PC-9 (cell line): ENCODE measurements around the gene LIAS. TPM values are rescaled to one million over a fixed set of nuclear protein-coding genes. Genes with fewer than 3 reads are reported as not detected.
"Not testable (repeated sequence)": the region's sequence is repeated elsewhere in the genome, so short reads cannot be mapped to it uniquely, and the experiment has no call there.

Experiments used
- BruUV-seq: library from RNA; stranded (reverse); fragments of 400-500 nt; replicated peaks from 2 replicates; lab custom pipeline; 2021; lab: Mats Ljungman, UMichigan
- CTCF ChIA-PET: fragments of 300-600 bp; sonication (Branson Sonifier 250); formaldehyde crosslinking; loops from one replicate; lab custom pipeline; 2022; ENCODE audit warnings: antibody characterized with exemption; lab: Charles Lee
- POLR2A ChIA-PET: fragments of 300-600 bp; sonication (Branson Sonifier 250); formaldehyde crosslinking; loops from one replicate; lab custom pipeline; 2022; ENCODE audit warnings: antibody characterized with exemption; ENCODE audit not compliant: unreplicated experiment; lab: Charles Lee
- DNase-seq, 2 experiments: peaks; one replicate each; pipeline versions ENCODE4 v3.0.0 to v3.0.0-alpha.2; 2015 to 2022; ENCODE audit warnings: mixed read lengths in 1 of 2
- H2AFZ ChIP-seq: fragments of 200-600 bp; sonication (generic); 2 replicates; pipeline ENCODE4 v1.8.1; 2017; ENCODE audit warnings: antibody characterized with exemption
- H3F3A ChIP-seq: fragments of 200-600 bp; sonication (generic); 2 replicates; pipeline ENCODE4 v1.8.1; 2017; ENCODE audit warnings: antibody characterized with exemption, mild to moderate bottlenecking, low read depth; ENCODE audit not compliant: insufficient read depth
- H3K27ac ChIP-seq: fragments of 200-600 bp; sonication (generic); 2 replicates; pipeline ENCODE4 v1.6.1; 2016; ENCODE audit warnings: mixed run types
- H3K27me3 ChIP-seq: fragments of 200-600 bp; sonication (generic); 2 replicates; pipeline ENCODE4 v1.6.1; 2016; ENCODE audit warnings: low read depth, mixed run types; ENCODE audit not compliant: insufficient read depth
- H3K36me3 ChIP-seq: fragments of 200-600 bp; sonication (generic); 2 replicates; pipeline ENCODE4 v1.6.1; 2016; ENCODE audit warnings: low read depth, mixed run types
- H3K4me1 ChIP-seq: fragments of 200-600 bp; sonication (generic); replicated peaks from 2 replicates; pipeline ENCODE4 v1.6.1; 2016; ENCODE audit warnings: mixed run types; ENCODE audit not compliant: insufficient read depth
- H3K4me2 ChIP-seq: fragments of 200-600 bp; sonication (generic); 2 replicates; pipeline ENCODE4 v1.6.1; 2017; ENCODE audit warnings: mixed run types
- H3K4me3 ChIP-seq: fragments of 200-600 bp; sonication (generic); 2 replicates; pipeline ENCODE4 v1.6.1; 2016; ENCODE audit warnings: mixed run types
- H3K79me2 ChIP-seq: fragments of 200-600 bp; sonication (generic); 2 replicates; pipeline ENCODE4 v1.6.1; 2017; ENCODE audit warnings: low read depth, mixed run types
- H3K9me2 ChIP-seq: fragments of 200-600 bp; sonication (generic); 2 replicates; pipeline ENCODE4 v1.8.1; 2017; ENCODE audit warnings: mild to moderate bottlenecking; ENCODE audit not compliant: insufficient read depth
- H3K9me3 ChIP-seq: fragments of 200-600 bp; sonication (generic); 2 replicates; pipeline ENCODE4 v1.8.1; 2016; ENCODE audit warnings: low read depth; ENCODE audit not compliant: insufficient read depth
- H4K20me1 ChIP-seq: fragments of 200-600 bp; sonication (generic); 2 replicates; pipeline ENCODE4 v1.8.1; 2017; ENCODE audit not compliant: insufficient read depth
- EZH2 ChIP-seq: fragments of 200-600 bp; sonication (generic); IDR thresholded peaks from 2 replicates; pipeline ENCODE4 v1.8.0; 2017; ENCODE audit warnings: antibody characterized with exemption, low read depth
- intact Hi-C: fragments of 100-400 bp; cut with micrococcal nuclease; formaldehyde crosslinking; loops from one replicate; pipeline ENCODE4 v1.10.0; 2022; ENCODE audit not compliant: unreplicated experiment
- total RNA-seq: library from RNA; stranded (reverse); gene quantifications from 2 replicates; pipeline ENCODE4 v1.2.3, GENCODE V29; 2021
- TF ChIP-seq, protein P1 (sequence below): fragments of 200-600 bp; sonication (generic); conservative IDR thresholded peaks from 2 replicates; pipeline ENCODE4 v1.6.1; 2017; ENCODE audit warnings: mixed run types, antibody characterized with exemption, mild to moderate bottlenecking, moderate library complexity

Gene LIAS
- total RNA-seq, 1 experiment from 2014 or later: 16.4 TPM

DNA sequence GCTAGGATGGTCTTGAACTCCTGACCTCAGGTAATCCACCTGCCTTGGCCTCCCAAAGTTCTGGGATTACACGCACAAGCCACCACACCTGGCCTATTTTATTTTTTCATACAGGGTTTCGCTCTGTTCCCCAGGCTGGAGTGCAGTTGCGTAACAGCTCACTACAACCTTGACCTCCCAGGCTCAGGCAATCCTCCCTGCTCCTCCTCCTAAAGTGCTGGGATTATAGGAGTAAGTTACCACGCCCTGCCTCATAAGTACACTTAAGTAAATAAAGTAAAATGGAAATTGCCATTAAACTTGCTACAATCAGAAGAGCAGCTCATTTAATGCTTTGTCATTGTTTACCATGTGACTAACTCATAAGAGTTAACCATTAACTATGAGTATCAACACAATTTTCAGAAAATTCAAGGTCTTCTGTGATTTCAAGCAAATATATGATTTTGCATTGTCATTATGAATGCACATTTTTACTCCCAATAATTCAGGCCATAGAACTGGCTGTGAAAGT, 56.1 kb downstream of the LIAS start:
- peak; percentile 61 to 97 for DNase-seq
- Histone ChIP-seq H2AFZ (no peak overlapping the region), H3K36me3 (peaks cover 64% of the 10 kb centered on the region), H3K79me2 (peaks cover 71% of the 10 kb centered on the region), H3K4me3 (no peak overlapping the region), H4K20me1 (no peaks in the 10 kb centered on the region), H3K9me3 (no peaks in the 10 kb centered on the region), H3K4me1 (peaks cover 36% of the 10 kb centered on the region), H3K27me3 (no peaks in the 10 kb centered on the region), H3K27ac (peak overlapping the region; percentile 100), H3K4me2 (peak overlapping the region; percentile 57), H3F3A (peaks cover 87% of the 10 kb centered on the region), H3K9me2 (no peaks in the 10 kb centered on the region)
- TF ChIP-seq, protein P1, sequence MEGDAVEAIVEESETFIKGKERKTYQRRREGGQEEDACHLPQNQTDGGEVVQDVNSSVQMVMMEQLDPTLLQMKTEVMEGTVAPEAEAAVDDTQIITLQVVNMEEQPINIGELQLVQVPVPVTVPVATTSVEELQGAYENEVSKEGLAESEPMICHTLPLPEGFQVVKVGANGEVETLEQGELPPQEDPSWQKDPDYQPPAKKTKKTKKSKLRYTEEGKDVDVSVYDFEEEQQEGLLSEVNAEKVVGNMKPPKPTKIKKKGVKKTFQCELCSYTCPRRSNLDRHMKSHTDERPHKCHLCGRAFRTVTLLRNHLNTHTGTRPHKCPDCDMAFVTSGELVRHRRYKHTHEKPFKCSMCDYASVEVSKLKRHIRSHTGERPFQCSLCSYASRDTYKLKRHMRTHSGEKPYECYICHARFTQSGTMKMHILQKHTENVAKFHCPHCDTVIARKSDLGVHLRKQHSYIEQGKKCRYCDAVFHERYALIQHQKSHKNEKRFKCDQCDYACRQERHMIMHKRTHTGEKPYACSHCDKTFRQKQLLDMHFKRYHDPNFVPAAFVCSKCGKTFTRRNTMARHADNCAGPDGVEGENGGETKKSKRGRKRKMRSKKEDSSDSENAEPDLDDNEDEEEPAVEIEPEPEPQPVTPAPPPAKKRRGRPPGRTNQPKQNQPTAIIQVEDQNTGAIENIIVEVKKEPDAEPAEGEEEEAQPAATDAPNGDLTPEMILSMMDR: no peak
- TF ChIP-seq EZH2: no peak
- intact Hi-C loops: no loop called here
- BruUV-seq: no TSS peak
- ChIA-PET POLR2A (interaction anchor here (0.5 to 0.6 kb wide), 3 partner anchors 9 to 124 kb away, joined by 3 to 5 read pairs (median 3); partner anchors contain the start of gene SMIM14), CTCF (no interaction called here)

DNA sequence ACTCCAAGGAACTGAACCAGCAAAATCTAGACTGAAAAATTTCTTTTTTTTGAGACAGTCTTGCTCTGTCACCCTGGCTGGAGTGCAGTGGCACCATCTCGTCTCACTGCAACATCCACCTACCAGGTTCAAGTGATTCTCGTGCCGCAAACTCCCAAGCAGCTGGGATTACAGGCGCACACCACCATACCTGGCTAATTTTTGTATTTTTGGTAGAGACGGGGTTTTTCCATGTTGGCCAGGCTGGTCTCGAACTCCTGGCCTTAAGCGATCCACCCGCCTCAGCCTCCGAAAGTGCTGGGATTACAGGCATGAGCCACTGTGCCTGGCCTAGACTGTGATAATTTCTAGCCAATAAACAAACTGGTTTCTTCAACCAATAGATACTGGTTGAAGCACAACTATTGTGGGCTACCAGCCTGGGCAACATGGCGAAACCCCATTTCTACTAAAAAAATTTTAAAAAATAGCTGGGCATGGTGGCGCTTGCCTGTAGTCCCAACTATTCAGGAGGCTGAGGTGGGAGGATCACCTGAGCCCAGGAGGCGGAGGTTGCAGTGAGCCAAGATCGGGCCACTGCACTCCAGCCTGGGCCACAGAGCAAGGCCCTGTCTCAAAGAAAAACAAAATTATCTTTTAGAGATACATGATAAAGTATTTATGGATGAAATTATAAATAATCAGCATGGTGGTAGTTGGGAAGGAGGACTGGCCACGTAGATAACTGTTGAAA, 57.0 kb downstream of the LIAS start:
- Histone ChIP-seq H3K79me2 (peaks cover 71% of the 10 kb centered on the region), H3K4me1 (peaks cover 38% of the 10 kb centered on the region), H3K36me3 (peaks cover 60% of the 10 kb centered on the region), H3K4me2 (peak overlapping the region; percentile 57), H3K27ac (peak overlapping the region; percentile 100), H3F3A (peaks cover 87% of the 10 kb centered on the region)
- CTCF ChIA-PET: interaction anchor here (0.9 kb wide), 1 partner anchor 11 kb away, joined by 3 read pairs; the partner anchor contains the start of gene UGDH
- H2AFZ ChIP-seq, H3K9me3 ChIP-seq, intact Hi-C loops, H3K9me2 ChIP-seq, H4K20me1 ChIP-seq, BruUV-seq, H3K27me3 ChIP-seq, DNase-seq, POLR2A ChIA-PET, H3K4me3 ChIP-seq: not testable (repeated sequence)

DNA sequence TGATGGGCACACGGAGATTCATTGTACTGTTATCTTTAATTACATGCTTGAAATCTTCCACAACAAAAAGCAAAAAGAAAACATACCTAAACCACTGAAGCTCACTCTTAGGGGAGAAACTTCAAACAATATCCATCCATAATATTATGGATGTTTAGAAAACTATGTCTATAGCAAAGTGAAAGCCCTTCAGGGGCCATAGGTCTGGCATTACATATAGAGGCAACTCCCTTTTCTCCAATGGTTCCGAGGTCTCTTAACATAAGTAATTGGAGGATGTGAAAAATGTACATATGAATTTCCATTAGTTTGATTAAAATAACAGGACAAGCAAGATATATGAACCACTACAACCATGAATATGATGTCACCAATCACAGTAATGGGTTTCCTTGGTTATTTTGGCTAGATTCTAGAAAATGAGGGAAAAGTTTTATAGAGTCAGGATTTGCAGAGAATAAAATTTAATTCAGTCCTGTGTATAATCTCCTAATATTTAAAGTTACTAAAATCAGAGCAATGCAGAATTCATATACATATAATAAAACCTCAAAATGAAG, 57.6 kb downstream of the LIAS start:
- Histone ChIP-seq H4K20me1 (no peaks in the 10 kb centered on the region), H3K4me1 (peaks cover 42% of the 10 kb centered on the region), H3K36me3 (peaks cover 62% of the 10 kb centered on the region), H3K9me2 (no peaks in the 10 kb centered on the region), H3K27me3 (no peaks in the 10 kb centered on the region), H3K4me2 (peak overlapping the region; percentile 15; the same call in 1 of the 2 replicates), H3K79me2 (peaks cover 74% of the 10 kb centered on the region), H3K27ac (peak overlapping the region; percentile 100), H3F3A (peaks cover 88% of the 10 kb centered on the region), H3K4me3 (no peak overlapping the region), H3K9me3 (no peaks in the 10 kb centered on the region), H2AFZ (no peak overlapping the region)
- intact Hi-C loops: no loop called here
- TF ChIP-seq, protein P1: no peak
- TF ChIP-seq EZH2: no peak
- no TSS peak for BruUV-seq
- ChIA-PET CTCF (interaction anchor here (0.9 kb wide), 1 partner anchor 11 kb away, joined by 3 read pairs; the partner anchor contains the start of gene UGDH), POLR2A (no interaction called here)
- DNase-seq: no peak
